GM18502 (cell line): ENCODE data around the gene SMCO3.
A peak's percentile ranks its signal among the peaks of the same experiment; 100 is the strongest.

Experiments
- ATAC-seq: cut with Tn5 transposase; IDR thresholded peaks from one replicate; pipeline ENCODE4 v1.9.1; 2021; ENCODE audit warnings: mild to moderate bottlenecking; ENCODE audit not compliant: unreplicated experiment, poor library complexity

Gene SMCO3

DNA sequence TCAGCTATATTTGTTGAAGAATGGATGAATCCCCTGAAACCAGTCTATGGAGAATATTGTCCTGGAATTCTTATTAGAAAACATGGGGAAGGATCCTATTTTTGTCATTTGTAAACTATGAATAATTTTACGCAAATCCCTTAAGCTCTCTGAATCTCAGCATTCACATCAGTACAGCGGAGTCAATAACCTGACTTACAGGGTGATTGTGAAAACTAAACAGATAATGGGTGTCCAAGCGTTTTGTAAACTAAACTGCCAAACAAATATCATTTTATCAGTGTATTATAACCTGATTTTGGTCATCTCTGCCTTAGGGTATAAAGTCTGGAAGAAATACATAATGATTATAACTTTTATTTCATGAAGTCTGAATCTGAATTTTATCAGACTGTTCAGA, 19.4 kb upstream of the SMCO3 start:
- ATAC-seq, result no peak

DNA sequence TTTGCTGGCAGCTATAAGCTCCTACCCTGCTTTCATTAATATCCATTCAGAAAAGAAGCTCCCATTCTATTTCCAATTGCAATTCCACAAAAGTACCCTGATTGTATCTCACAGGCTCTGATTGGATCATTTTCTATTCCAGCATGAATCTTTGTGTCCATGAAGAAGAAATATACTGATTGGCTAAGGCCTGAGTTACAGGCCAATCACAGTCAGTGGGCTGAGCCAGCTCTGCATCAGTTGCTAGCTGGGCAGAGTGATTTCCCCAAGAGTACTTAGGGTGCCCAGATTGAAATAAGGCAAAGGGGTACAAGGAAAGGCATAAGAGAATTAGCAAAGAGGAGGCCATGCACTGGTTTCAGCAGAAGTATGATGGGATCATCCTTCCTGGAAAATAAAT, 14.9 kb upstream of the SMCO3 start:
- ATAC-seq, result peak; percentile 95

- no peak for ATAC-seq
Observed at GRCh38 chr12:14827043-14827442, 13.1 kb upstream of the SMCO3 start.

GRCh38 chr12:14826491-14826890, 12.5 kb upstream of the SMCO3 start:
- ATAC-seq, result no peak

GRCh38 chr12:14825256-14825655, 11.3 kb upstream of the SMCO3 start:
- no peak for ATAC-seq

- no peak for ATAC-seq
Observed at GRCh38 chr12:14824012-14824634, 10.1 kb upstream of the SMCO3 start.

- ATAC-seq, result no peak
Observed at GRCh38 chr12:14811486-14811885, 2.5 kb downstream of the SMCO3 start.

- no peak for ATAC-seq
Observed at GRCh38 chr12:14810953-14811483, 3.0 kb downstream of the SMCO3 start.

GRCh38 chr12:14810167-14810952, 3.6 kb downstream of the SMCO3 start:
- ATAC-seq, result no peak

DNA sequence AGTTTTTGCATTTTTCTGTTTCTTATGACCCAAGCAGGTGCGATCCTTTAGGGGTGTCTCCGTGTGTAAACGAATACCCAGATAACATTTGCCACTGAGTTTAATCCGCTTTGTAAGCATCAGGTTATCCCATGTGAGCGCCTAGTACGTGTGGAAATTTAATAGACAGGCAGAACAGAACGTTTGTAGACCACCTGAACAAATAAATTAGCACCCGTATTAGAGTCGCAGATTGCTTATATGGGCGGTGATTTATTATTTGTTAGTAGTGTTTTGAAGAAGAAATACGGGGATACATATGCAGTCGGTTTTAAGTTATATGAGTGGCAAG, 10.2 kb downstream of the SMCO3 start:
- ATAC-seq, result peak; percentile 25

- ATAC-seq, result peak; percentile 99
Observed at GRCh38 chr12:14803011-14803829, 10.8 kb downstream of the SMCO3 start, which contains the start of the genes C12orf60 and WBP11. C12orf60 (plus strand) TSS chr12:14803670; CDS start chr12:14822936, 19,266 bp downstream. WBP11 (minus strand) TSS chr12:14803478; CDS start chr12:14801383, 2,095 bp downstream.

- no peak for ATAC-seq
Observed at GRCh38 chr12:14802721-14803010, 11.3 kb downstream of the SMCO3 start.

GRCh38 chr12:14802247-14802646, 11.7 kb downstream of the SMCO3 start:
- no peak for ATAC-seq

DNA sequence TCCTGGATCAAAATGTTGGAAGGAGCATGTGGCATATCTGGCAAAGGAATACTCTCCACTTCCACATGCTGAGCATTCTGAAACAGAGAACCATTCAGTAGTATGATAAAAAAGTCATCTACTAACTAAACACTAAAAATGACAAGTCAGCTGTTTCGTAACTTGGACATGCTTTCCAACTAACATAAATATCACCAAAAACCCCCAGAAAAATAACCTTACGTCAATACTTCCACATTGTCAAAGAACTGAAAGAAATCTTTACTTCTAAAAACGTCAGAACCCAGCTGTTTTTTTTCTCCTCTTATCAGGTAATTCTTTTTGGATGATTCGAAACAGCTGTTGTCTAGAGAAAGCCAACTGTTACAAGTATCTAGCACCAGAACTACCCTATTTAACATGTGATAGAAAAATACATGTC, 18.9 kb downstream of the SMCO3 start:
- ATAC-seq, result no peak

DNA sequence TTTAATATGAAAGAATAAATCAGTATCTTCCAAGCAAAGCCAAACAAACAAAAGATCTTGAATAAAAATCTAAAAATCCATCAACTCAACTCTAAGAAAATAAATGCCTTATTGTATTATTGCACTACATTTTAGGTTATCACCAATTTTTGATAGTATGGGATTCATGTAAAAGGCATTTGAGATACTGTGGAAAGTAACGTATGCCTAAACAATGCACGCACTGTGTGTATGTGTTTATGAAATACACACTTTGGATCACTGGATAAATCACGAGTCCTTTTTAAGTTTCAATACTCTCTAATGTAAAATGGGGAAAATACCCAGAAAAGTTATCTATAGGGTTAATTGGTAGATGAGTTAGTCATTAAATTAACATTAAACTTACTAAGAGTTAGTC, 28.4 kb downstream of the SMCO3 start:
- no peak for ATAC-seq

- no peak for ATAC-seq
Observed at GRCh38 chr12:14784471-14784870, 29.5 kb downstream of the SMCO3 start.

- no peak for ATAC-seq
Observed at GRCh38 chr12:14782756-14783155, 31.2 kb downstream of the SMCO3 start.

- no peak for ATAC-seq
Observed at GRCh38 chr12:14781563-14781962, 32.4 kb downstream of the SMCO3 start.

GRCh38 chr12:14780859-14781258, 33.1 kb downstream of the SMCO3 start:
- ATAC-seq, result no peak

DNA sequence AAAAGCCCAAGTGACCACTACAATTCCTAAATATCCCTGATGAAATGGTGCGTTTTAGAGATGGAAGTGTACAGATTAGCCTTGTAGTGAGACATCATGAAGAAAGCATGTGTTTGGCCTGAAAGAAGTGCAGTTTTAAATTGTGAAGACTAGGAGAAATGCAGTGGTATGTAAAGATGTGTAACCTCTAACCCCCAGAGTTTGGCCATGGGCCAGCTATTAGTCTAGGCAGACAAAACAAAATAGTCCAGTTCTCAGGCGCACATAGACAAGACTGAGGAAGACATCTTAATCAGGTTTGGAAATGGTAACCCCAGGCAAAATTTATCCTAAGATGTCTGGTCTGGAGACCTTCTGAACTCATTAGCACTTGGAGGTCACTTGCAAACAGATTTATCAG, 34.1 kb downstream of the SMCO3 start:
- ATAC-seq, result no peak

GRCh38 chr12:14777271-14777670, 36.7 kb downstream of the SMCO3 start:
- ATAC-seq, result no peak
